HUES64 (cell line): Measurements from ENCODE around the gene COX19. TPM values are rescaled to one million over a fixed set of nuclear protein-coding genes. Genes with fewer than 3 reads are reported as not detected.
A peak's percentile ranks its signal among the peaks of the same experiment; 100 is the strongest.

Experiments
- H3K27ac ChIP-seq: 2 replicates; pipeline ENCODE4 v1.7.0; 2013; ENCODE audit warnings: low read depth, low read length, inconsistent platforms
- H3K27me3 ChIP-seq: 2 replicates; pipeline ENCODE4 v1.6.1; 2013; ENCODE audit warnings: mild to moderate bottlenecking, low read length; ENCODE audit not compliant: insufficient read depth
- H3K36me3 ChIP-seq: 2 replicates; pipeline ENCODE4 v1.6.1; 2013; ENCODE audit warnings: mild to moderate bottlenecking, low read length; ENCODE audit not compliant: insufficient read depth
- H3K4me1 ChIP-seq: 2 replicates; pipeline ENCODE4 v1.6.1; 2013; ENCODE audit warnings: mild to moderate bottlenecking, low read length, moderate library complexity; ENCODE audit not compliant: insufficient read depth
- H3K4me3 ChIP-seq: 2 replicates; pipeline ENCODE4 v1.5.1; 2013; ENCODE audit warnings: mild to moderate bottlenecking, low read length, moderate library complexity
- H3K9ac ChIP-seq: 2 replicates; pipeline ENCODE4 v1.6.1; 2013; ENCODE audit warnings: mild to moderate bottlenecking, low read depth, low read length
- H3K9me3 ChIP-seq: 2 replicates; pipeline ENCODE4 v1.6.1; 2013; ENCODE audit warnings: low read depth, low read length; ENCODE audit not compliant: insufficient read depth
- whole genome bisulfite sequencing: fragments of 150-250, 120-280 bp; methylation state at CpG from one replicate; pipeline ENCODE4 v1.1.7; 2013; ENCODE audit warnings: missing lambda C conversion rate; 5-methylcytosine and 5-hydroxymethylcytosine counted together
- polyA plus RNA-seq, 2 experiments: library from polyadenylated mRNA; stranded (reverse); fragments of 50-300 nt; gene quantifications; one replicate each; pipeline ENCODE4 v1.2.3, GENCODE V29; 2013

COX19 gene
- 5.8 TPM for polyA plus RNA-seq (2013, experiment 1 of 2)
- 7.0 TPM for polyA plus RNA-seq (2013, experiment 2 of 2)

- Histone ChIP-seq H3K4me3 (peak within 1 kb of the TSS; percentile 98), H3K27me3 (no peaks in the 10 kb centered on the region), H3K27ac (peak within 1 kb of the TSS; percentile 89), H3K4me1 (peaks cover 4% of the 10 kb centered on the region), H3K9me3 (no peaks in the 10 kb centered on the region), H3K9ac (peak within 1 kb of the TSS; percentile 94), H3K36me3 (peaks cover 25% of the 10 kb centered on the region)
- under 1% methylated on average over 78 of the region's 78 CpGs for WGBS
Observed at GRCh38 chr7:974820-975681, at the start of gene COX19. Gene COX19 (minus strand): TSS chr7:975549. CDS start chr7:975509, 40 bp downstream.

GRCh38 chr7:1024331-1024841 is 49.0 kb upstream of the COX19 start:
- Histone ChIP-seq H3K27ac (no peak overlapping the region), H3K4me1 (peaks cover 2% of the 10 kb centered on the region; the same call in 1 of the 2 replicates), H3K27me3 (no peaks in the 10 kb centered on the region), H3K4me3 (no peak overlapping the region), H3K9ac (no peak overlapping the region), H3K9me3 (no peaks in the 10 kb centered on the region), H3K36me3 (peaks cover 16% of the 10 kb centered on the region; the same call in 1 of the 2 replicates)
- 89% methylated on average over 15 of the region's 15 CpGs for WGBS

GRCh38 chr7:1022801-1023465 is 47.6 kb upstream of the COX19 start:
- H3K9ac ChIP-seq: no peak overlapping the region
- peaks cover 16% of the 10 kb centered on the region; the same call in 1 of the 2 replicates for H3K36me3 ChIP-seq
- H3K9me3 ChIP-seq: no peaks in the 10 kb centered on the region
- WGBS: 95% methylated on average over 45 of the region's 45 CpGs
- no peak overlapping the region for H3K27ac ChIP-seq
- H3K4me1 ChIP-seq: no peaks in the 10 kb centered on the region
- H3K4me3 ChIP-seq: no peak overlapping the region
- H3K27me3 ChIP-seq: no peaks in the 10 kb centered on the region

GRCh38 chr7:1022356-1022755 is 47.0 kb upstream of the COX19 start:
- Histone ChIP-seq H3K27me3 (no peaks in the 10 kb centered on the region), H3K9me3 (no peaks in the 10 kb centered on the region), H3K9ac (no peak overlapping the region), H3K27ac (no peak overlapping the region), H3K4me3 (no peak overlapping the region), H3K36me3 (peaks cover 16% of the 10 kb centered on the region; the same call in 1 of the 2 replicates), H3K4me1 (no peaks in the 10 kb centered on the region)
- 97% methylated on average over 17 of the region's 17 CpGs for WGBS

- H3K4me3 ChIP-seq: no peak overlapping the region
- no peaks in the 10 kb centered on the region for H3K4me1 ChIP-seq
- H3K27me3 ChIP-seq: no peaks in the 10 kb centered on the region
- H3K9me3 ChIP-seq: no peaks in the 10 kb centered on the region
- peaks cover 16% of the 10 kb centered on the region; the same call in 1 of the 2 replicates for H3K36me3 ChIP-seq
- no peak overlapping the region for H3K27ac ChIP-seq
- WGBS: 92% methylated on average over 25 of the region's 25 CpGs
- no peak overlapping the region for H3K9ac ChIP-seq
Observed at GRCh38 chr7:1021931-1022330, 46.6 kb upstream of the COX19 start.

- Histone ChIP-seq H3K9ac (no peak overlapping the region), H3K27ac (no peak overlapping the region), H3K27me3 (no peaks in the 10 kb centered on the region), H3K9me3 (no peaks in the 10 kb centered on the region), H3K36me3 (peaks cover 15% of the 10 kb centered on the region; the same call in 1 of the 2 replicates), H3K4me1 (no peaks in the 10 kb centered on the region), H3K4me3 (no peak overlapping the region)
- 96% methylated on average over 7 of the region's 7 CpGs for WGBS
Observed at GRCh38 chr7:1021366-1021765, 46.0 kb upstream of the COX19 start.

GRCh38 chr7:1020849-1021251 is 45.5 kb upstream of the COX19 start:
- Histone ChIP-seq H3K9ac (no peak overlapping the region), H3K4me3 (no peak overlapping the region), H3K36me3 (peaks cover 10% of the 10 kb centered on the region; the same call in 1 of the 2 replicates), H3K27me3 (no peaks in the 10 kb centered on the region), H3K9me3 (no peaks in the 10 kb centered on the region), H3K4me1 (no peaks in the 10 kb centered on the region), H3K27ac (no peak overlapping the region)
- 92% methylated on average over 7 of the region's 7 CpGs for WGBS

- Histone ChIP-seq H3K4me3 (no peak overlapping the region), H3K9me3 (no peaks in the 10 kb centered on the region), H3K9ac (no peak overlapping the region), H3K36me3 (0 out of 2 replicates have a peak, but pooled peaks cover 5% of the 10 kb centered on the region), H3K4me1 (no peaks in the 10 kb centered on the region), H3K27me3 (no peaks in the 10 kb centered on the region), H3K27ac (no peak overlapping the region)
- WGBS: 95% methylated on average over 42 of the region's 42 CpGs
Observed at GRCh38 chr7:1019789-1020610, 44.7 kb upstream of the COX19 start.

- 95% methylated on average over 14 of the region's 14 CpGs for WGBS
Observed at GRCh38 chr7:1019255-1019785, 44.0 kb upstream of the COX19 start.

GRCh38 chr7:1018334-1018695 is 43.0 kb upstream of the COX19 start:
- no peaks in the 10 kb centered on the region for H3K9me3 ChIP-seq
- 0 out of 2 replicates have a peak, but pooled peaks cover 5% of the 10 kb centered on the region for H3K36me3 ChIP-seq
- no peaks in the 10 kb centered on the region for H3K27me3 ChIP-seq
- H3K9ac ChIP-seq: no peak overlapping the region
- H3K4me3 ChIP-seq: no peak overlapping the region
- no peak overlapping the region for H3K27ac ChIP-seq
- 94% methylated on average over 13 of the region's 13 CpGs for WGBS
- no peaks in the 10 kb centered on the region for H3K4me1 ChIP-seq

More at GRCh38 chr7:1019255-1019785, 44.0 kb upstream of the COX19 start:
- H3K9me3 ChIP-seq: no peaks in the 10 kb centered on the region
- H3K4me3 ChIP-seq: no peak overlapping the region
- H3K27ac ChIP-seq: no peak overlapping the region
- H3K36me3 ChIP-seq: 0 out of 2 replicates have a peak, but pooled peaks cover 5% of the 10 kb centered on the region
- no peaks in the 10 kb centered on the region for H3K4me1 ChIP-seq
- H3K27me3 ChIP-seq: no peaks in the 10 kb centered on the region
- no peak overlapping the region for H3K9ac ChIP-seq
